OCI-LY1 (cell line): ENCODE results near the gene TRAPPC3L.

Experiments used
- CTCF ChIP-seq: fragments of 200-600 bp; sonication (generic), shearing (Covaris generic); IDR thresholded peaks from 2 replicates; pipeline ENCODE4 v1.5.1; 2017; ENCODE audit warnings: mild to moderate bottlenecking, antibody characterized with exemption, low read length, moderate library complexity, mixed read lengths
- EZH2 ChIP-seq: fragments of 200-600 bp; sonication (generic), shearing (Covaris generic); IDR thresholded peaks from 2 replicates; pipeline ENCODE4 v1.8.0; 2017; ENCODE audit warnings: borderline replicate concordance, mixed run types, mild to moderate bottlenecking, antibody characterized with exemption, low read length, moderate library complexity, mixed read lengths

DNA sequence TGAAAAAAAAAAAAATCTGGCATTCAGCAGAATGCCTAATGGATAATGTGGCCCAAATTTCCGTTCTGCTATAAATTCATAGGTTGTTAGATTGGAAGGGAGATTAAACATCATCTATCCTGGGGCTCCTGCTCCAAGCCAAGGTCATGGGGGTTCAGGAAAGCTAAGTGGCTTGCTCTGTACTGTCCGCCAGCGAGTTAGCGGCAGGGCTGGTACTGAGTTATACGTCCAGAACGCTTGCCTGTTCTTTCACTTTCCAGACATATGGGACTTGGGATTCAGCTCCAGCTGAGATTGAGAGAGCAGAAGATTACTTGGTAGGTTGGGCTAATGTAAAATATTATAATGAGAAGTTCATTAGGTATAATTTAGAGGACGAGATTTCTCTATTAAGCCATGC lies 26.7 kb upstream of the TRAPPC3L start:
- TF ChIP-seq CTCF: no peak
- TF ChIP-seq EZH2: no peak
